AG10803 (cell line): ENCODE results near the gene ELOVL6.

Experiments
- DNase-seq: peaks from one replicate; pipeline ENCODE4 v3.0.0; 2010; ENCODE audit warnings: low read depth
- H3K4me3 ChIP-seq: 2 replicates; pipeline ENCODE4 v1.5.1; 2011; ENCODE audit warnings: mild to moderate bottlenecking, low read length, control low read depth
- CTCF ChIP-seq: conservative IDR thresholded peaks from 2 replicates; pipeline ENCODE4 v1.5.1; 2011; ENCODE audit warnings: mild to moderate bottlenecking, low read length, control low read depth, inconsistent platforms

ELOVL6 gene

DNA sequence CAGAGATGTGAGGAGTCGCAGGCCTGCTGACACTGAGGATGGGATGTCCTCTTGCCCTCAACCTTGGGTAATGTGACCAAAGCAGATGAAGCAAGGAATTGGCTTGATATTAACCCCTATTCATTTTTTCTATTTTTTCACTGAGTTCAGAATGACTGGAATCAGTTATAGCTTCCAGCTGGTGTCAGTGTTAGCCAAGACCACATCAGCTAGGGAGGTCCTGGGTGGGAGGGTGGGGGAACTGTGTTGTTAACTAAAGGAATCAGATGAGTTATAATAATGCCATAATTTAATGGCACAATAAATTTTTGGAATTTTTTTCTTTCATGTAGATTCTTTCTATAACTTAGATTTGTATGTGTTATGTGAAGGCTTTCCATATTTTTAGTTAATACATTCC is 193.9 kb downstream of the ELOVL6 start:
- no peak for DNase-seq
- no peak for TF ChIP-seq CTCF
- H3K4me3 ChIP-seq: no peak overlapping the region

DNA sequence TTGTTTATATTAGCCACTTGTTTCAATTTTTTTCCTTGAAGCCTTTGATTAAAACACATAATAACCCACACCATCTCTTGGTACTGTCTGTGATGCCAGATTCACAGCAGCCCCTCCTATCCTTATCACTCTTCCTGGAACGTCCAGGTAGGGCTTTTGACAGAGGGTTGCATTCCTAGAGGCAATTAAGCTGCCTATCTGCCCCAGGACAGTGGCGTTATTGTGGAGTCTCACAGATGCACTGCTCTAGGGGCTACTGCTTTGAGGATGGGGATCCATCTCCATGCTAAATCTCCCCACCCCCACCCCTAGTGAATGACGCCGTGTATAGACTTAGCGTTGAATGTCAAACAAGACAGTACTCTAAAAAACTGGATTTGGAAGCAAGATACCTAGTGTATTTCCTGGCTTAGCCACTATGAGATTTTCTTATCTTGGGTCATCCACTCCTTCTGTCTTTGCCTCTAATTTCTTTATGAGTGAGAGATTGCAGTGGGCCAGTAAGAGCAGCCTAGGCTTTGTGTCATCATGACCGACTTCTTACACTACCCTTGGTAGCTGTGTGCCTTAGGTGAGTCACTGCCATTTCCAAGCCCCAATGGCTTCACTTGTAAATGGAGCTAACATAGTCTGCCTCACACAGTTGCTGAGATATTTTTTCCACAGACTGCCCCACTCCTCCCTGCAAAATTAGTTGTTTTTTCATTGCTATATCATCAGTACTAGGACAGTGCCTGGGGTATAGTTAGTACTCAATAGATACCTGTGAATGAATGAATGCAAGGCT is 194.8 kb downstream of the ELOVL6 start:
- no peak for DNase-seq
- no peak overlapping the region for H3K4me3 ChIP-seq
- no peak for TF ChIP-seq CTCF

DNA sequence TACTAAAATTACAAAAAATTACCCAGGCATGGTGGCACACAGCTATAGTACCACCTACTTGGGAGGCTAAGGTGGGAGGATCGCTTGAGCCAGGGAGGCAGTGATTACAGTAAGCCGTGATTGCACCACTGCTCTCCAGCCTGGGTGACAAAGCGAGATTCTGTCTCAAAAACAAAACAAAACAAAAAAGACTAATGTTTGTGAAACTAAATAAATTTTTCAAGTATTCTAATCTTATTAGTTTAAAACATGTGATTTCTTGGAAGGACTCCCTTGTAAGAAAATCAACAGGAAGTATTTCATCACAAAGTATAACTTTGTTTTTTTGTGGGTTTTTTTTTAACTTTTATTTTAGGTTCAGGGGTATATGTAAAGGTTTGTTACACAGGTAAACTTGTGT is 196.1 kb downstream of the ELOVL6 start:
- no peak for TF ChIP-seq CTCF
- no peak for DNase-seq
- H3K4me3 ChIP-seq: no peak overlapping the region

DNA sequence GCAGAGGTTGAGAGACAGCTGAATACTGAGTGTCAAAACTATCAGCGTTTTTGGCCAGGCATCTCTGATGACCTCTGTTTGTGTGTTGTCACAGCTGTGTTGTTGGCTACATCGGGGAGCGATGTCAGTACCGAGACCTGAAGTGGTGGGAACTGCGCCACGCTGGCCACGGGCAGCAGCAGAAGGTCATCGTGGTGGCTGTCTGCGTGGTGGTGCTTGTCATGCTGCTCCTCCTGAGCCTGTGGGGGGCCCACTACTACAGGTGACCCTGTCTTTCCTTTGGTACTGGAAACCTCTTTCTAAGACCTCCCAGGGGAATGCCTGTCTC is 198.9 kb downstream of the ELOVL6 start:
- no peak overlapping the region for H3K4me3 ChIP-seq
- no peak for DNase-seq
- TF ChIP-seq CTCF: no peak

- peak; percentile 55 for DNase-seq
Observed at GRCh38 chr4:109998867-109999584, 199.4 kb downstream of the ELOVL6 start.

GRCh38 chr4:109996526-109996925 is 201.9 kb downstream of the ELOVL6 start:
- DNase-seq: no peak
- H3K4me3 ChIP-seq: no peak overlapping the region
- TF ChIP-seq CTCF: no peak

More at GRCh38 chr4:109998867-109999584, 199.4 kb downstream of the ELOVL6 start:
- no peak overlapping the region for H3K4me3 ChIP-seq
- peak; percentile 71 for TF ChIP-seq CTCF
